HG03045 (cell line): ENCODE measurements around the gene CBL.
"Not testable (repeated sequence)": the region's sequence is repeated elsewhere in the genome, so short reads cannot be mapped to it uniquely, and the experiment has no call there.

Experiments used
- ATAC-seq: cut with Tn5 transposase; IDR thresholded peaks from one replicate; pipeline ENCODE4 v1.9.1; 2021; ENCODE audit warnings: mild to moderate bottlenecking, moderate library complexity; ENCODE audit not compliant: unreplicated experiment

Gene CBL

GRCh38 chr11:119205574-119206510 lies at the start of gene CBL:
TSS of gene CBL (plus strand) at chr11:119206339. CDS start at chr11:119206418, 79 bp downstream.
- peak; percentile 86 for ATAC-seq

DNA sequence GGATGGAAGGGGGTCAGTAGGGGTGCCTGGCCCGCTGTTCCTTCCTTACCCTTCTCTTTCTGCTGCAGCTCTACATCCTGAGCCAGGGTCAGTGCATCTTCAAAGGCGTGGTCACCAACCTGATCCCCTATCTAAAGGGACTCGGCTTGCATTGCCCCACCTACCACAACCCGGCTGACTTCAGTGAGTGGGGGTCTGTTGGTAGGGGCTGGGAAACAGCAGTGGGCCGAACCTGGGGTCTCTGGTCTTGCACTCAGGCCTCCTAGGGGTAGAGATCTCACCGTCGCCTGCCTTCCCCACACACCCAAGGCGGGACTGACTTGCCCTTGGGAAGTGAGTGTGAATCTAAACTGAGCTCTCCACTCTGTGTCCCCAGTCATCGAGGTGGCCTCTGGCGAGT lies 49.6 kb upstream of the CBL start:
- ATAC-seq = no peak

- no peak for ATAC-seq
Observed at GRCh38 chr11:119157063-119157462, 49.1 kb upstream of the CBL start.

- no peak for ATAC-seq
Observed at GRCh38 chr11:119158467-119158866, 47.7 kb upstream of the CBL start.

DNA sequence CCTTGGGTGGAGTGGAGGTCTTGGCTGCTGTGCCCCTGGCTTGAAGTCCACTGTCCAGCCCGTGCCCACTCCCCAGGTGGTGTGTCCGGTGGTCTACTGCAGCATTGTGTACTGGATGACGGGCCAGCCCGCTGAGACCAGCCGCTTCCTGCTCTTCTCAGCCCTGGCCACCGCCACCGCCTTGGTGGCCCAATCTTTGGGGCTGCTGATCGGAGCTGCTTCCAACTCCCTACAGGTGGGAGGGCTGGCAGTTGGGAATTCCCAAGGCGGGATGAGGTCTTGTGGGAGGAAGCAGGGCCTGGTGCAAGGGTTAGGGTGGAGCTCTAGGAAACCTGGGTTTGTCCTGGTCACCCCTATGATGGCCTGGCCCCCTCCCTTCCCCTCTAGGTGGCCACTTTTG lies 46.0 kb upstream of the CBL start:
- ATAC-seq = no peak

DNA sequence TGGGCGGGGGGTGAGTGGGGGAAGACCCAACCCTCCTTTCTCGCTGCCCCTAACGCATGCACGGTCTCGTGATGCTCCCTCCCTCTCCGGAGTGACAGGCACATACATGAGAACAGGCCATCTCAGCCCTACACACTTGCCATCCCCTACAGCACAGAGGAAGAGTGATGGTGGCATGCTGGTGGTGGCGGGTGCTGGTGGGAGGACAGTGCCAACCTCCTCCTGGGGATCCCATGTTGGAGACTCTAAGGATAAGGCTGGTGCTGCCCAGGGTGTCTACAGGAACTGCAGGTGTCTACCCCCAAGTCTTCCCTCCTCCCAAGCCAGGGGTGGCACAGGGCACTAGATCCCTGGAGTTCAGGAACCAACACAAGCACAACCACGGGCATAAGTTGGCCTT lies 44.3 kb upstream of the CBL start:
- no peak for ATAC-seq

GRCh38 chr11:119166368-119167076 lies 39.6 kb upstream of the CBL start:
- ATAC-seq = no peak

DNA sequence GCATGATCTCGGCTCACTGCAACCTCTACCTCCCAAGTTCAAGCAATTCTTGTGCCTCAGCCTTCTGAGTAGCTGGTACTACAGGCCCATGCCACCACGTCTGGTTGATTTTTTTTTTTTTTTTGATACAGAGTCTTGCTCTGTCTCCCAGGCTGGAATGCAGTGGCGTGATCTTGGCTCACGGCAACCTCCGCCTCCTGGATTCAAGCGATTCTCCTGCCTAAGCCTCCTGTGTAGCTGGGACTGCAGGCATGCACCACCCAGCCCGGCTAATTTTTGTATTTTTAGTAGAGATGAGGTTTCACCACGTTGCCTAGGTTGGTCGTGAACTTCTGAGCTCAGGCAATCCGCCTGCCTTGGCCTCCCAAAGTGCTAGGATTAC lies 39.1 kb upstream of the CBL start:
- ATAC-seq = not testable (repeated sequence)

DNA sequence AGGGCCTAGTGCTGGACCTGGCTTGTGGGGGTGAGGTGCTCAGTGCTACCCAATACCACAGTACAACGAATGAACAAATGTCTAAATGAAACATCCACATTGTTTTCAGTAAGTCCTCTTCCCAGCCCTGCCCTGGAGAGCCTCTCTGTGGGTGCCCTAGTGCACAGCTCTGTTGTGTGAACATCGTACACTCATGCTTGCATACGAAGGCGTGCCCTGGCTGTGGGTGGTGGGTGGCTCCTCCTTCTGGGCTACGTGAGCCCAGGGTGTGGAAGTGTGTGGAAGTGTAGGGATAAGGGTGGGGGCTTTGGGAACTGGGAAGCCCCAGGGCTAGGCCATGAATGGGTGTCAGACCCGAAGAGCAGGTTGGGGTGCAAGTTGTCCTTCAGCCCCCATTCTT lies 38.2 kb upstream of the CBL start:
- ATAC-seq = no peak

DNA sequence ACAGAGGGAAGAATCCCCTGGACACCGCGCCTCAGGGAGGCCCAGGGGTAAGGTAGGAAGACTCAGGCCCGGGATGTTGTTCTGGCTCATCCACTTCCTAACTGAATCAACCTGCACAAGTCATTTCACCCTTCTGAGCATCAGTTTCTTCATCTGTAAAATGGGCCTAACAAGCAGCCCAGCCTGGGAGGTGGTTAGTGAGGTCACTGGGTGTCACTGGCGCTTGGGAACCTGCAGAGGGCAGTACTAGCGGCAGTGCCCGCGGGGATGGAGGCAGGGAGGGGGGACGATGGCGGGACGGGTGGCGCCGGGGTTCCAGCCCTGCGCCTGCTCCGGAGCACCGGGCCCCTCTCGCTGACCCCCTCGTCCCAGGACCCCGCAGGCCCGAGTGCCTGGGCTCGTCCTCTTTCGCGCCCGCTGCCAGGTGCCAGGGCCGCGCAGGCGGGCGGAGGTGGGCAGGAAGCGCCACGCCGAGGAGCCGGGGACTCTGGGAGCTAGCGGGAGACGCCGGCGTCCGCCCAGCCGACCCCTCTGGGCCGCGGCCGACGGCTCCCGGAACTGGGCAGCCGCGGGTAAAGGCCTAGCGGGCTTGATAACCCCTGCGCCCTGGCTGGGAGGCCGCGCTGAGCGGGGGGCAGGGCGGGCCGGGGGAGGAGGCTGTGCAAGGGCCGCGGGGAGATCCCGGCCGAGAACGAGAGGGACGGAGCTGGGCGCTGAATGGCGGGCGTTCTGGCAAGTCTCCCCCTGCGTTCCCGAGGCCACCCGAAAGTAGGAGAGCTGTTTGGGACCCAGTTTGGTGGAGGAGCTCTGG lies 37.5 kb upstream of the CBL start, which contains the start of gene NLRX1:
TSS of gene NLRX1 (plus strand) at position 255 of the 811 bp plus-strand sequence. CDS start 2,679 bp downstream, outside the sequence.
- peak; percentile 88 for ATAC-seq

DNA sequence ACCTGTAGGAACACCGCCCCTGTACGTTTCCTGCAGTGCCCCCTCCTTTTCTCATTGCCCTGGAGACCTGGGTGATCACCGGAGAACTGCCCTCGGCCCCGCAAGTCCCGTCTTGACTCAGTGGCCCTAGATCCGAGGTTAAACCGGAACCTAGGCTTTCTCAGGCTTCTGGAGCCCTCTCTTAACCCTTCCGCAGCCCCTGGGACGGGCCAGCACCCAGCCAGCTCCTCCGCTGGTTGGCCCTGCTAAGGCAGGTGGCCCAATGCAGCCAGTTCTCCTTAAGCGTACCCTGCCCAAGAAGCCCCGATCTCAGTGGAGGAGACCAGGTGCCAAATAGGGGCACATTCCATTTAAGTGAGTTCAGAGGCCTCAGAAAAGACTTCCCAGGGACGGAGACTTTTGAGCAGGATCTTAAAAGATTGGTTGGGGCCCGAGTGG lies 36.8 kb upstream of the CBL start:
- peak; percentile 18 for ATAC-seq

DNA sequence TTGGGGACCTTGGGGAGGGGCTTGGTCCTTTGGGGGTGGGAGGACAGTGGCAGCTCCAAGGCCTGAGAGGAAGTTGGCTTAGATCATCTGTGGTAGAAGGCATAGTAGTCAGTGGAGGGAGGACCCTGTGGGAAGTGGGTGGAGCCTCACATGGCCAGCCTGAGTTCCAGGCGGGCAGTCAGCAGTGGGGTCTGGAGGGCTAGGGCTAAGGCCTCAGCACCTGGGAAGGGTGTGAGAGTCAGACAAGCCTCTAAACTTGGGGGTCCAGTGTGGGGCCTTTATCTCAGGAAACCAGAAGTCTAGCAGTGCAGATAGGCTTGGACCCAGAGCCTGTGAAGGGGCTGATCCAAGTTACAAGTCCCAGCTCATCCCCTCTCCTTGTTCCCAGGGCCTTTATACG lies 33.6 kb upstream of the CBL start:
- no peak for ATAC-seq

DNA sequence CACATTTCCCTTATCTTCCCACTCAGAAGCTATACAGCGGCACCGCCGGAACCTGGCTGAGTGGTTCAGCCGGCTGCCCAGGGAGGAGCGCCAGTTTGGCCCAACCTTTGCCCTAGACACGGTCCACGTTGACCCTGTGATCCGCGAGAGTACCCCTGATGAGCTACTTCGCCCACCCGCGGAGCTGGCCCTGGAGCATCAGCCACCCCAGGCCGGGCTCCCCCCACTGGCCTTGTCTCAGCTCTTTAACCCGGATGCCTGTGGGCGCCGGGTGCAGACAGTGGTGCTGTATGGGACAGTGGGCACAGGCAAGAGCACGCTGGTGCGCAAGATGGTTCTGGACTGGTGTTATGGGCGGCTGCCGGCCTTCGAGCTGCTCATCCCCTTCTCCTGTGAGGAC lies 32.7 kb upstream of the CBL start:
- no peak for ATAC-seq

DNA sequence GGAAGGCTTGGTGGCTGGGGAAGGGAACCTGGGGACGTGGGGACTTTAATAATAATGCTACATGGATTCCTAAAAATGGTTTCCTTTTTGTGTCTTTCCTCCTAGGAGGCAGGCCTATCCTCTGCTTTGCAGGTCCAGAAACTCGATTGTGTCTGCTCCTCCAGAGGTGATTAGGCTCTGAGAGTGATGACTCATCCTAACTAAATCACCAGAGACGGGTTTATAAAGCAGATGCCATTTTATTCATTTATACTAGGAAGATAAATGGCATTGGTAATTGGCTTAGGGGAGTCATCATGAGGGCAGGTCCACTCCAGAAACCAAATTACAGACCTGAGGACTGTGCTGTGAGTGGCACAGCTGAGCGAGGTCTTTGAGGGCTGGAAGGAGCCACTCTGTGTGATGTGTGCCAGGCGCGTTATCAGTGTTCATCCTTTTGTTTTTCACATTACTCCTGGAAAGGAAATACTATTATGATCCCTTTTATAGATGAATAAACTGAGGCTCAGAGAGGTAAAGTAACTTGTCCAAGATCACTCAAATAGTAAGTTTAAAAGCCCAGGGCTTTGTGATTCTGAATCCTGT lies 30.6 kb upstream of the CBL start:
- no peak for ATAC-seq

GRCh38 chr11:119178166-119178680 lies 27.9 kb upstream of the CBL start:
- ATAC-seq = no peak

GRCh38 chr11:119179342-119179741 lies 26.8 kb upstream of the CBL start:
- ATAC-seq = no peak

- no peak for ATAC-seq
Observed at GRCh38 chr11:119179983-119180382, 26.2 kb upstream of the CBL start.

- ATAC-seq = no peak
Observed at GRCh38 chr11:119180729-119181676, 25.1 kb upstream of the CBL start.

GRCh38 chr11:119181677-119182412 lies 24.3 kb upstream of the CBL start:
- ATAC-seq = no peak
